Left lung (tissue), 10 donors: ENCODE data around the gene NMNAT3. TPM values are rescaled to one million over a fixed set of nuclear protein-coding genes. Genes with fewer than 3 reads are reported as not detected.
A peak's percentile ranks its signal among the peaks of the same experiment; 100 is the strongest.

ENCODE experiments used
- ATAC-seq: fragments of 200-7000 bp; cut with Tn5 transposase; one replicate; pipeline ENCODE4 v1.9.1; 2020; ENCODE audit warnings: moderate library complexity
- DNase-seq, 4 donors: peaks; one replicate each; pipeline ENCODE4 v3.0.0-alpha.2; 2013 to 2020
- H3K27ac ChIP-seq, 2 donors: fragments of 200-600 bp; sonication (generic) in 1 of 2; one replicate each; pipeline versions ENCODE4 v1.5.0 to v1.8.0; 2020 to 2021
- H3K27me3 ChIP-seq, 2 donors: fragments of 200-600 bp; sonication (generic) in 1 of 2; one replicate each; pipeline versions ENCODE4 v1.5.0 to v1.8.0; 2020 to 2021
- H3K36me3 ChIP-seq, 2 donors: fragments of 200-600 bp; sonication (generic) in 1 of 2; one replicate each; pipeline versions ENCODE4 v1.5.0 to v1.8.0; 2020 to 2021
- H3K4me1 ChIP-seq, 2 donors: fragments of 200-600 bp; one replicate each; pipeline ENCODE4 v1.8.0; 2021
- H3K4me3 ChIP-seq, 2 donors: fragments of 200-600 bp; sonication (generic) in 1 of 2; one replicate each; pipeline versions ENCODE4 v1.5.0 to v1.8.0; 2020 to 2021; ENCODE audit warnings: mild to moderate bottlenecking in 1 of 2
- H3K9me3 ChIP-seq, 2 donors: fragments of 200-600 bp; sonication (generic) in 1 of 2; one replicate each; pipeline versions ENCODE4 v1.5.0 to v1.8.0; 2020 to 2021
- intact Hi-C, 2 donors: fragments of 100-400 bp; cut with DNase I; formaldehyde crosslinking; loops; one replicate each; pipeline versions ENCODE4 v1.11.2 to v1.14.2; 2022
- polyA plus RNA-seq, 6 donors: library from polyadenylated mRNA; unstranded; fragments of 120-200 nt; gene quantifications; one replicate each; pipeline ENCODE4 v1.2.1, GENCODE V29; 2013; ENCODE audit not compliant: insufficient read length in 6 of 6
- total RNA-seq, 2 donors: library from RNA; stranded (reverse); fragmentation: NEBNext Ultra II Directional; extraction: Animal tissue kit (Norgen Biotek cat#: 25700); gene quantifications; one replicate each; pipeline ENCODE4 v1.2.1, GENCODE V29; 2021
- TF ChIP-seq, protein P1 (sequence below), 2 donors: fragments of 200-600 bp; sonication (generic) in 1 of 2; IDR thresholded peaks; one replicate each; pipeline versions ENCODE4 v1.5.0 to v1.8.0; 2021; ENCODE audit warnings: antibody characterized with exemption in 2 of 2
- donor health status: DM: no; HTN: yes; CAD: no.
- donor health status: DM: no; HTN: no; CAD: no.

Gene NMNAT3
- total and polyA plus RNA-seq, 8 donors = 3.2 to 8.0 (median 6.0) TPM

- Histone ChIP-seq H3K4me3 (no peak overlapping the region), H3K9me3 (no peaks in the 10 kb centered on the region), H3K27me3 (no peaks in the 10 kb centered on the region), H3K27ac (no peak overlapping the region), H3K4me1 (peaks cover 0 to 8% of the 10 kb centered on the region in 2 donors), H3K36me3 (no peaks in the 10 kb centered on the region)
- DNase-seq = no peak
- TF ChIP-seq, protein P1, sequence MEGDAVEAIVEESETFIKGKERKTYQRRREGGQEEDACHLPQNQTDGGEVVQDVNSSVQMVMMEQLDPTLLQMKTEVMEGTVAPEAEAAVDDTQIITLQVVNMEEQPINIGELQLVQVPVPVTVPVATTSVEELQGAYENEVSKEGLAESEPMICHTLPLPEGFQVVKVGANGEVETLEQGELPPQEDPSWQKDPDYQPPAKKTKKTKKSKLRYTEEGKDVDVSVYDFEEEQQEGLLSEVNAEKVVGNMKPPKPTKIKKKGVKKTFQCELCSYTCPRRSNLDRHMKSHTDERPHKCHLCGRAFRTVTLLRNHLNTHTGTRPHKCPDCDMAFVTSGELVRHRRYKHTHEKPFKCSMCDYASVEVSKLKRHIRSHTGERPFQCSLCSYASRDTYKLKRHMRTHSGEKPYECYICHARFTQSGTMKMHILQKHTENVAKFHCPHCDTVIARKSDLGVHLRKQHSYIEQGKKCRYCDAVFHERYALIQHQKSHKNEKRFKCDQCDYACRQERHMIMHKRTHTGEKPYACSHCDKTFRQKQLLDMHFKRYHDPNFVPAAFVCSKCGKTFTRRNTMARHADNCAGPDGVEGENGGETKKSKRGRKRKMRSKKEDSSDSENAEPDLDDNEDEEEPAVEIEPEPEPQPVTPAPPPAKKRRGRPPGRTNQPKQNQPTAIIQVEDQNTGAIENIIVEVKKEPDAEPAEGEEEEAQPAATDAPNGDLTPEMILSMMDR (IDR thresholded peaks at IDR 0.05) = no peak
- ATAC-seq = no peak
- intact Hi-C loops = no loop called here
Measured at GRCh38 chr3:139578783-139579182, 99.0 kb downstream of the NMNAT3 start.

GRCh38 chr3:139577909-139578308 is 99.9 kb downstream of the NMNAT3 start:
- Histone ChIP-seq H3K9me3 (no peaks in the 10 kb centered on the region), H3K27ac (no peak overlapping the region), H3K36me3 (no peaks in the 10 kb centered on the region), H3K4me3 (no peak overlapping the region), H3K27me3 (no peaks in the 10 kb centered on the region), H3K4me1 (peaks cover 0 to 16% of the 10 kb centered on the region in 2 donors)
- DNase-seq (no peak), ATAC-seq (no peak)
- intact Hi-C loops = no loop called here
- TF ChIP-seq, protein P1 (IDR thresholded peaks at IDR 0.05) = no peak

- H3K4me3 ChIP-seq = no peak overlapping the region
- H3K36me3 ChIP-seq = no peaks in the 10 kb centered on the region
- ATAC-seq = no peak
- no peaks in the 10 kb centered on the region for H3K27me3 ChIP-seq
- TF ChIP-seq, protein P1 (IDR thresholded peaks at IDR 0.05) = no peak
- H3K4me1 ChIP-seq = peaks cover 0 to 22% of the 10 kb centered on the region in 2 donors
- H3K9me3 ChIP-seq = no peaks in the 10 kb centered on the region
- no peak for DNase-seq
- no peak overlapping the region for H3K27ac ChIP-seq
- intact Hi-C loops = no loop called here
Measured at GRCh38 chr3:139577346-139577745, 100.4 kb downstream of the NMNAT3 start.

DNA sequence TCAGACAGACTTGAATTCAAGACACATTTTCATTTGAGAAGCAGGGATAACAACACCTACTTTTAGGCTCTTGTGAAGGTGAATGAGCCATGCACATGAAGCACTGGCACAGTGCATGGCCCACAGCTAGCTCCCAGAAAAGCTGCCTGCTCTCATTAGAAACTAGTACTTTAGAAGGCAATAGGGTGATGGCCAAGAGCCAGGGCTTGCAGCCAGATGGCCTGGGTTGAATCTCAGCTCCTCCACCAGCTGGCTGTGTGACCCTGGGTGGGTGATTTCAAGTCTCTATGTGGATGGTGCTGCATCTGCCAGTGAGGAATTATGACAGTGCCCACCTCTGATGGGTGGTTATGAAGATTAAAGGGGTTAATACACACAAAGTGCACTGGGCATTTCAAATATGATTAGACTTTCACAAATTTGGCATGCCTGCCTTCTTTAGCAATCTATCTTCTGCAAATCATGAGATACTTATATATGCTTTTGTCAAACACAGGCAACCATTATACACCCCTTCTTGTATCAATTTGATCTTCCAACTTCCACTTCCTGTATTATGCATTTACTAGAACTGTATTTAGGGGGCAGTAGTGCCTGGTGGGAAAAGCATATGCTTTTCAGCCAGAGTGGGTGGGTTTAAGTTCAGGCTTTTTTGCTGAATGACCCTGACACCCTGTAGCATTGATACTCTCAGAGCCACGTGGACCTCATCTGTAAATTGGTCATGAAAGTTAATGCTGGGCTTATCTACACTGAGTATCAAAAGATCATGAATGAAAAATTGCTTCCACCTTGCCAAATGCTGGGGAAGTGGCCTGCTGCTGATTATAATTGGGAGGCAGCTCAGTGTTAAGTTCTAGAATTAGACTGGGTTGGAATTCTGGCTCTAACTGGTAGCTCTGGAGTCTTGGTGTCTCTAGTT is 103.5 kb downstream of the NMNAT3 start:
- DNase-seq = peak in 2 of 4 donors; percentile 57 to 74

More for the DNA sequence above, 103.5 kb downstream of the NMNAT3 start:
- ATAC-seq = no peak
- Histone ChIP-seq H3K4me1 (peaks cover 0 to 29% of the 10 kb centered on the region in 2 donors), H3K27ac (no peak overlapping the region), H3K4me3 (no peak overlapping the region), H3K27me3 (no peaks in the 10 kb centered on the region), H3K9me3 (no peaks in the 10 kb centered on the region), H3K36me3 (no peaks in the 10 kb centered on the region)
- TF ChIP-seq, protein P1 (IDR thresholded peaks at IDR 0.05) = no peak
- intact Hi-C loops = no loop called here
